ENCODE data around the gene ARHGEF12.

Gene ARHGEF12

GRCh38 chr11:120327311-120327710 is 8.9 kb upstream of the ARHGEF12 start:
- no peak overlapping the region for H3K9ac ChIP-seq (ENCODE audit: low read length)
- H2AFZ ChIP-seq (ENCODE audit: low read depth, low read length, severe bottlenecking): no peak overlapping the region
- no peaks in the 10 kb centered on the region for H3K36me3 ChIP-seq (ENCODE audit: low read length)
- H3K4me3 ChIP-seq (ENCODE audit: insufficient read depth, low read length, poor library complexity, severe bottlenecking): no peak overlapping the region
- no peaks in the 10 kb centered on the region for H3K9me2 ChIP-seq (replicated peaks; ENCODE audit: insufficient read depth, low read length)
- H4K20me1 ChIP-seq (ENCODE audit: low read depth, low read length): no peaks in the 10 kb centered on the region
- no peak for TF ChIP-seq CTCF (IDR thresholded peaks at IDR 0.05; ENCODE audit: insufficient read depth, low read length, poor library complexity, severe bottlenecking)
- TF ChIP-seq EZH2phosphoT487 (conservative IDR thresholded peaks at IDR 0.05; ENCODE audit: low read length): no peak
- no peaks in the 10 kb centered on the region for H3K9me3 ChIP-seq (ENCODE audit: insufficient read depth, low read length)
- no peaks in the 10 kb centered on the region for H3K79me2 ChIP-seq (ENCODE audit: insufficient read depth, low read length)
- no peaks in the 10 kb centered on the region for H3F3A ChIP-seq (ENCODE audit: insufficient read depth)
- H3K27me3 ChIP-seq (ENCODE audit: low read length): no peaks in the 10 kb centered on the region
- no peak overlapping the region for H3K27ac ChIP-seq (ENCODE audit: low read depth, low read length)
- no peak overlapping the region for H3K4me2 ChIP-seq (ENCODE audit: low read depth, low read length, poor library complexity, severe bottlenecking)

GRCh38 chr11:120329556-120329955 is 6.7 kb upstream of the ARHGEF12 start:
- H3K9me3 ChIP-seq (ENCODE audit: insufficient read depth, low read length): no peaks in the 10 kb centered on the region
- no peak overlapping the region for H3K4me3 ChIP-seq (ENCODE audit: insufficient read depth, low read length, poor library complexity, severe bottlenecking)
- no peak overlapping the region for H3K4me2 ChIP-seq (ENCODE audit: low read depth, low read length, poor library complexity, severe bottlenecking)
- no peaks in the 10 kb centered on the region for H3K27me3 ChIP-seq (ENCODE audit: low read length)
- H3F3A ChIP-seq (ENCODE audit: insufficient read depth): no peaks in the 10 kb centered on the region
- TF ChIP-seq EZH2phosphoT487 (conservative IDR thresholded peaks at IDR 0.05; ENCODE audit: low read length) (no peak), CTCF (IDR thresholded peaks at IDR 0.05; ENCODE audit: insufficient read depth, low read length, poor library complexity, severe bottlenecking) (no peak)
- H3K36me3 ChIP-seq (ENCODE audit: low read length): no peaks in the 10 kb centered on the region
- H3K9me2 ChIP-seq (replicated peaks; ENCODE audit: insufficient read depth, low read length): no peaks in the 10 kb centered on the region
- no peak overlapping the region for H3K9ac ChIP-seq (ENCODE audit: low read length)
- no peaks in the 10 kb centered on the region for H4K20me1 ChIP-seq (ENCODE audit: low read depth, low read length)
- no peaks in the 10 kb centered on the region for H3K79me2 ChIP-seq (ENCODE audit: insufficient read depth, low read length)
- no peak overlapping the region for H2AFZ ChIP-seq (ENCODE audit: low read depth, low read length, severe bottlenecking)
- H3K27ac ChIP-seq (ENCODE audit: low read depth, low read length): no peak overlapping the region

GRCh38 chr11:120330045-120330444 is 6.2 kb upstream of the ARHGEF12 start:
- H3K4me3 ChIP-seq (ENCODE audit: insufficient read depth, low read length, poor library complexity, severe bottlenecking): no peak overlapping the region
- no peaks in the 10 kb centered on the region for H3K79me2 ChIP-seq (ENCODE audit: insufficient read depth, low read length)
- no peak overlapping the region for H3K4me2 ChIP-seq (ENCODE audit: low read depth, low read length, poor library complexity, severe bottlenecking)
- H3K9me2 ChIP-seq (replicated peaks; ENCODE audit: insufficient read depth, low read length): no peaks in the 10 kb centered on the region
- no peak overlapping the region for H2AFZ ChIP-seq (ENCODE audit: low read depth, low read length, severe bottlenecking)
- peaks cover 2% of the 10 kb centered on the region for H3F3A ChIP-seq (ENCODE audit: insufficient read depth)
- H3K9ac ChIP-seq (ENCODE audit: low read length): no peak overlapping the region
- H3K27ac ChIP-seq (ENCODE audit: low read depth, low read length): no peak overlapping the region
- no peaks in the 10 kb centered on the region for H3K9me3 ChIP-seq (ENCODE audit: insufficient read depth, low read length)
- H3K36me3 ChIP-seq (ENCODE audit: low read length): no peaks in the 10 kb centered on the region
- H4K20me1 ChIP-seq (ENCODE audit: low read depth, low read length): no peaks in the 10 kb centered on the region
- TF ChIP-seq EZH2phosphoT487 (conservative IDR thresholded peaks at IDR 0.05; ENCODE audit: low read length) (no peak), CTCF (IDR thresholded peaks at IDR 0.05; ENCODE audit: insufficient read depth, low read length, poor library complexity, severe bottlenecking) (no peak)
- no peaks in the 10 kb centered on the region for H3K27me3 ChIP-seq (ENCODE audit: low read length)
